Left ventricle myocardium superior (tissue), 1 donor: Measurements from ENCODE around the gene ERI3. TPM values are rescaled to one million over a fixed set of nuclear protein-coding genes. Genes with fewer than 3 reads are reported as not detected.
"Not testable (repeated sequence)": the region's sequence is repeated elsewhere in the genome, so short reads cannot be mapped to it uniquely, and the experiment has no call there.

Source experiments
- ATAC-seq: fragments of 200-7000 bp; cut with Tn5 transposase; one replicate; pipeline ENCODE4 v1.9.1; 2020; ENCODE audit warnings: mild to moderate bottlenecking, moderate library complexity
- DNase-seq: peaks from one replicate; pipeline ENCODE4 v3.0.0-alpha.2; 2020
- intact Hi-C: fragments of 100-400 bp; cut with micrococcal nuclease; formaldehyde crosslinking; loops from one replicate; pipeline ENCODE4 v1.11.0; 2022
- total RNA-seq: library from RNA; stranded (reverse); fragmentation: NEBNext Ultra II Directional; extraction: Animal tissue kit (Norgen Biotek cat#: 25700); gene quantifications from one replicate; pipeline ENCODE4 v1.2.1, GENCODE V29; 2021
- donor health status: DM: no; HTN: yes; CAD: no; lungs with severe emphysema.

Gene ERI3
- total RNA-seq, 1 donor from 2014 or later: 52.6 TPM

- intact Hi-C loops: no loop called here
- ATAC-seq (no peak), DNase-seq (no peak)
These were observed 131.9 kb downstream of the ERI3 start for GRCh38 chr1:44223187-44223610.

DNA sequence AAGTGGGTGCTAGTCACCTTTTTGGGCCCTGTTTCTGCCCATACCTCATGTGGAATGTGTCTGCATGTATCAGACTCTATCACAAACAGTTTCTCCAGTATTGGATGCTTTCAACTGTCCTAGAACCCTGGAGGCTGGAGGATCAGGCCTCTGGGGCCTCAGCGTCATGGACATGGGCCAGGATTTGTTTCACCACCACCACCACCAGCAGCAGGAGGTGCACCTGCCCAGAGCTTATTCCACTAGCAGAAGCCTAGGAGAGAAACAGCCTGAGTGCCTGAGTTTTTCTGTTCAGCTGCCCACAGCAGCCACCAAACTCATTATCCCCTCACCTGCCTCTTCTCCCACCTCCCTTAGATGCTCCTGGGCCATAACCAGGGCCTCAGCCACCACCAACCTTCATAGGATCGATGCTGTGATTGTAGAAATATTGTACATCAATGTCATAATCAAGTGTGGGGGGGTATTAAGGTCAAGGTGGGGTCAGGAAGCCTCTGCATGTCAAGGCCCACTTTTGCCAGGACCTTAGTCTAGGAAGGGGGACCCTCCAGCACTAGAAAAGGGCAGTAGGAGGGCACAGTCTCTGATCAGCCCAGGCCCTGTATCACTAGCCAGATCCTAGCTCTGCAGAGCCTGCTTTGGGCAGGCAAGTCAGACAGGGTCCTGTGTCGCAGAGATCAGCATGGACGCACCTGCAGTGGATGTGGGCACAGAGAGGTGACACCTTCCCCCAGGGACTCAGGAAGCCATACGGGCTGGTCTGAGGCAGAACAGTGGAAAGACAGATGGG is 132.5 kb downstream of the ERI3 start:
- DNase-seq (no peak), ATAC-seq (no peak)
- intact Hi-C loops: no loop called here

DNA sequence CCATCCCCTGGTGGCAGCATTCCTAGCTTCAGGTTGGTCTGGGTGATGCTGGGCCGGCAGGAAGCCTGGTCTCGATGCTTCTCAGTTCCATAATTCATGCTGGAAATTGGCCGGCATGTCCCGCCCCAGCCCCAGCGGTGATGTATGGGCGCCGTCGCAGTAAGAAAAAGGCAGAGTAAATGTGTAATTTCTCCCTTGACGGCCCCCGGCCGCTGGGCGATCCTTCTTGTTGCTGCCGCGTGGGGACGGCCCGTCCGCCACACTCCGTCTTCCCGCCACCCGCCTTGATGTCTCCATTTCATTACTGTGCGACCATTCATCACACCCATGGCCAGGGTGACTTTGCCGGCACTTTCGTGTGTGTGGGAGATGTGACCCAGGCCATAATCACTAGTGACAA is 133.3 kb downstream of the ERI3 start:
- ATAC-seq: no peak
- DNase-seq: no peak
- intact Hi-C loops: no loop called here

GRCh38 chr1:44220755-44221154 is 134.3 kb downstream of the ERI3 start:
- ATAC-seq: no peak
- intact Hi-C loops: no loop called here
- no peak for DNase-seq

GRCh38 chr1:44220001-44220751 is 134.9 kb downstream of the ERI3 start:
- DNase-seq: no peak
- ATAC-seq: no peak
- intact Hi-C loops: no loop called here

DNA sequence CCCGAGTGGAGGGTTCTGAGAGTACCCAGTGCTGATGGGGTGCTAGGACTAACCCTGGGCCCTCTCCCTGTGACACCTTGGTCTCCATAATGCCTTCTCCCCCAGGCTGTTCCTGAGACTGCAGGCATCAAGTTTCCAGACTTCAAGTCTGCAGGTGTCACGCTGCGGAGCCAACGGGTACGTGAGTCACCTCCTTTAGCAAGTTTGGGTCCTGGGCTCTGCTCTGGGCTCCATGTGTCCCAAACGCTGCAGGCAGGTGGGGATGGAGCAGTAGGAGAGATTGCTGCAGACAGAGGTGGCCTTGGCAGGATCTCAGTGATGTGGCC is 135.8 kb downstream of the ERI3 start:
- no peak for ATAC-seq
- intact Hi-C loops: no loop called here
- no peak for DNase-seq

GRCh38 chr1:44218503-44219300 is 136.4 kb downstream of the ERI3 start:
- DNase-seq: no peak
- intact Hi-C loops: no loop called here
- no peak for ATAC-seq

DNA sequence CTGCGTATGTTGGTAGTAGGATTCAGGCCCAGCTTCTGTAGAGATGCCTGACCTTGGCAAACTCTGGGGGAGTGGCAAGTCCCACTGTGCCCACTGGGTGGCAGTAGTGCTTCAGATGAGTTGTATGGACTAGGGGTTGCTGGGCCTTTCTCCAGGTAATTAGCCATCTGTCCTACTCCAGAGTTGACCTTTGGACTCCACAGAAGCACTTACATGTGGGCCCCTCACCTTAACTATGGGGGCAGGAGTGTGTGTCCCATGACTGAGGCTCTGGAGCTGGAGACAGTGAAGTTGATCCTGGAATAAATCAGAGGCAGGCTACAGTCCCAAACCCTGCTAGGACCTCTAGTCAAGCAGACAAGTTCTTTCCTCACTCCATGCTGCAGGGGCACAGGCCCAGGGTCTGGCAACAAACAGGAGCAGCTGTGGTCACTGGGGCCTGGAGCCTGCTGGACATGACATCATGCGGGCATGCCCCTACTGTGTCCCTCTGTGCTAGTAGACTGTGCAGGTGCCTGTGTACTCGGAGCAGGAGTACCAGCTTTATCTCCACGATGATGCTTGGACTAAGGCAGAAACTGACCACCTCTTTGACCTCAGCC is 137.1 kb downstream of the ERI3 start:
- ATAC-seq (peak; percentile 59), DNase-seq (peak; percentile 80)
- intact Hi-C loops: no loop called here

DNA sequence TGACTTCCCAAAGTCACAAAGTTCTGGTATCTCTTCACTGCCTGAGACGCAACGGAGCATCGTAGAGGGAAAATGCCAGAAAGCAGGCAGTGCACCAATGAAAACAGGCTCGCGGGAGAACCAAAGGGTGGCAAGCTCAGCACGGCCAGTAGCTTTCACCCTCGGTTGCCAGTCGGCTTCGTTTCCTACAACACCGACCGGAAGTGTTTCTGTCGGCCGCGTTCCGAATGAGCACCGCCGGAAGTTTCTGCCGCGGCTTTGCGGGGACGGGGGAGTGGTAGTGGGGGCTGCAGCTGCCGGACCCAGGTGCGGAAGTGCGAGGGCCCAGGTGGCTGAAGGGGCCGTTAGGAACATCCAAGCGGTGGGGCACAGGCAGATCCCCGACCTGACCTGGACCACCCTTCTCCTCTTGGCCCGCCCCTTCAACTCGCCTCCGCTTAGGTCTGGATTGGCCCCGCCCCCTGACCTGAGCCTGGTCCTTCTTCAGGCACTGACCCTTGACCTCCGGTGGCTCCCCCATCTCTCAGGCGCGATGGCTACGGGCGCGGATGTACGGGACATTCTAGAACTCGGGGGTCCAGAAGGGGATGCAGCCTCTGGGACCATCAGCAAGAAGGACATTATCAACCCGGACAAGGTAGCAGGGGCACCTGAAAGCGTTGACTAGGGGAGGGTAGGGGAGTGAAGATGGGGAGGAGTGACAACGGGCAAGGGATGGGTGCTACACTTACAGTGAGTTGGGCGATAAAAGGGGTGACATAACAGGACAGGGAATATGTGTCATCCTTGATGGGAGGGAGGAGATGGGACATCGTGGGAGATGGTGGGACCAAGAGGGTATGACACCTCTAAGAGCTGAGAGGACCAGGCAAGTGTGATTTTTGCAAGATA is 141.6 kb downstream of the ERI3 start, which contains the start of gene DMAP1:
DMAP1 (plus strand) TSS at position 250 of the 891 bp plus-strand sequence; CDS start at position 533, 283 bp downstream.
- DNase-seq (peak; percentile 87), ATAC-seq (peak; percentile 91)
- intact Hi-C loops: no loop called here

GRCh38 chr1:44212355-44213221 is 142.5 kb downstream of the ERI3 start:
- DNase-seq (no peak), ATAC-seq (no peak)
- intact Hi-C loops: no loop called here

DNA sequence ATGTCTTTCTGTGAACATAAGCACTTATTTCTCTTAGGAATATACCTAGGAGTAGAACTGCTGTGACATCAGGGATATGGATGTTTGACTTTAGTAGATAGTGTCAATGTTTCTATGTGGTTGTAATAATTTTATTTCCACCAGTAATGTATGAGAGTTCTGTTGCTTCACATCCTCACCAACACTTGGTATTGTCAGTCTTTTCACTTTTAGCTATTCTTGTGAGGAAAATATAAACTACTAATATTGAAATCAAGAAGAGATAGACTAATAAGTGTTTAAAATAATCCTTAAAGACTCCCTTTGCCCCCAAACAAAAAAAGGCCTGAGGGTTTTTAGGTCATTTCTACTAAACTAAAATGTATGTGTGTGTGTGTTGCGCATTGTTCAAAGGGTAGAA is 144.5 kb downstream of the ERI3 start:
- no peak for DNase-seq
- intact Hi-C loops: no loop called here
- no peak for ATAC-seq

- DNase-seq: no peak
- no peak for ATAC-seq
- intact Hi-C loops: no loop called here
These were observed 146.8 kb downstream of the ERI3 start for GRCh38 chr1:44208226-44208625.

DNA sequence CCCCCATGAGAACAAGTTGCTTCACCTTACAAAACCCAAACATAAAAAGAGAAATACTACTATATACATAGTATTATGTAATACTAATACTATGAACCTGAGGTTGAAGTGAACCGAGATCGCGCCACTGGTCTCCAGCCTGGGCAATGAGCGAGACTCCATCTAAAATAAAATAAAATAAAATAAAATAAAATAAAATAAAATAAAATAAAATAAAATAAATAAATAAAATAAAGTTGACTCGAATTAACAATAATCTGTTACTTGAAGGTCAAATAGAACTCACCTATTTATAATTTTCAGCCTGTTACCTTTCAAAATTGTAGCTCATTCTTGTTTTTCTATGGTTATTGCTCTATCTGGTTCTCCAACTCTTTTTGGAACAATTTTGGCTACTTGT is 148.5 kb downstream of the ERI3 start:
- intact Hi-C loops, DNase-seq, ATAC-seq: not testable (repeated sequence)

GRCh38 chr1:44200336-44200735 is 154.7 kb downstream of the ERI3 start:
- DNase-seq (no peak), ATAC-seq (no peak)
- intact Hi-C loops: no loop called here

DNA sequence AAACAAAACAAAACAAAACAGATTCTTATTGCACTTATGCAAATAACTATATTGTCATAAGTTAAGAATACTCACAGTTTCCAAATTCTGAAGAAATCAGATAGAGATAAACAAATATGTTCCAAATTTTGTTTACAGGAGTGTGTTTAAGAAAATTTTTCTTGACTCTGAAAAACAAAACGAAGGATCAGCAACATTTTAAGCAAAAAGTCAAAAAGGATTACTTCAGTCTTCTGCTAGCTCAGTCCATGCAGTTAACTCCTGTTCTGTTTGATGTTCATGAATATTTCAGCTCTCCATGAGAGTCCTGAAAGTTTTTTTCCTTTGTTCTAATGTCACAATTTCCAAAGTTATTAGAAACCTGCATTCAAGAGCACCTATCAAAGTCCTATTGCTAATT is 180.4 kb downstream of the ERI3 start:
- intact Hi-C loops: no loop called here
- DNase-seq (no peak), ATAC-seq (no peak)
